Body of pancreas (tissue), 4 donors: ENCODE data around the gene SSBP4.
A peak's percentile ranks its signal among the peaks of the same experiment; 100 is the strongest.

ENCODE experiments used
- POLR2A ChIP-seq, 3 donors: fragments of 450-650 bp; IDR thresholded peaks; one replicate each; pipeline ENCODE4 v1.6.1; 2016; ENCODE audit warnings: antibody characterized with exemption in 3 of 3, mild to moderate bottlenecking in 2 of 3
- TF ChIP-seq, protein P1 (sequence below), 7 experiments: fragments of 450-650 bp in 4 of 7; fragments of 200-600 bp in 3 of 7; sonication (generic) in 3 of 7; IDR thresholded peaks; one replicate each; pipeline ENCODE4 v1.5.1; 2016 to 2019; ENCODE audit warnings: antibody characterized with exemption in 7 of 7

DNA sequence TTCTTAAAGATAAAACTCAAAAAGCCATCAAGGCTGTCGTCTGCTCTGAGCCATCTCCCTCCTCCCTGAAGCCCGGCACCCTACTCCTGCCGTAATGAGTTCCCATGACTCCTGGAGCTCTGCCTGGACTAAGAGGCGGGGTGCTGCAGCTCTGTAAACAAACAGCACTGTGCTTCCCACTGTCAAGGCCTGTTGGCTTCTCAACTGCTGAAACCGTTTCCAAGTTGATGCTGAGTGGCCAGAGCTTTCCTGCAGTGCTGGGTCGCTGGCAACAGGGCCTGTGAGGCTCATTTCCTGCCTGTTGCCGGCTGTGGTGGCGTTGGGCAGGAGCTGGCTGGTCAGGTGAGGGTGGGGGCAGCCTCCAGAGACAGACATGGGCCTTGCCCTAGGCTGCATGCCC, 45.4 kb downstream of the SSBP4 start:
- TF ChIP-seq, protein P1, sequence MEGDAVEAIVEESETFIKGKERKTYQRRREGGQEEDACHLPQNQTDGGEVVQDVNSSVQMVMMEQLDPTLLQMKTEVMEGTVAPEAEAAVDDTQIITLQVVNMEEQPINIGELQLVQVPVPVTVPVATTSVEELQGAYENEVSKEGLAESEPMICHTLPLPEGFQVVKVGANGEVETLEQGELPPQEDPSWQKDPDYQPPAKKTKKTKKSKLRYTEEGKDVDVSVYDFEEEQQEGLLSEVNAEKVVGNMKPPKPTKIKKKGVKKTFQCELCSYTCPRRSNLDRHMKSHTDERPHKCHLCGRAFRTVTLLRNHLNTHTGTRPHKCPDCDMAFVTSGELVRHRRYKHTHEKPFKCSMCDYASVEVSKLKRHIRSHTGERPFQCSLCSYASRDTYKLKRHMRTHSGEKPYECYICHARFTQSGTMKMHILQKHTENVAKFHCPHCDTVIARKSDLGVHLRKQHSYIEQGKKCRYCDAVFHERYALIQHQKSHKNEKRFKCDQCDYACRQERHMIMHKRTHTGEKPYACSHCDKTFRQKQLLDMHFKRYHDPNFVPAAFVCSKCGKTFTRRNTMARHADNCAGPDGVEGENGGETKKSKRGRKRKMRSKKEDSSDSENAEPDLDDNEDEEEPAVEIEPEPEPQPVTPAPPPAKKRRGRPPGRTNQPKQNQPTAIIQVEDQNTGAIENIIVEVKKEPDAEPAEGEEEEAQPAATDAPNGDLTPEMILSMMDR (IDR thresholded peaks at IDR 0.05): no peak
- peak in 2 of 3 donors; percentile 37 to 42 for TF ChIP-seq POLR2A (IDR thresholded peaks at IDR 0.05)
